Transverse colon (tissue), 4 donors: ENCODE measurements around the gene C11orf24.

Experiments used
- CTCF ChIP-seq, 5 experiments: fragments of 200-600 bp in 3 of 5; fragments of 450-650 bp in 2 of 5; sonication (generic) in 3 of 5; IDR thresholded peaks; 1 replicate in 2 of 5; 2 replicates in 3 of 5; pipeline ENCODE4 v1.5.1; 2016 to 2017; ENCODE audit warnings: antibody characterized with exemption in 5 of 5, inconsistent platforms in 3 of 5, mild to moderate bottlenecking in 2 of 5, moderate library complexity in 1 of 5
- EP300 ChIP-seq: sonication (generic); formaldehyde crosslinking; IDR thresholded peaks from one replicate; pipeline ENCODE4 v1.6.1; 2017; ENCODE audit warnings: antibody characterized with exemption, low read depth
- POLR2A ChIP-seq: fragments of 450-650 bp; IDR thresholded peaks from one replicate; pipeline ENCODE4 v1.6.1; 2016; ENCODE audit warnings: antibody characterized with exemption, mild to moderate bottlenecking, moderate library complexity
- POLR2AphosphoS5 ChIP-seq, 3 donors: sonication (generic); formaldehyde crosslinking; IDR thresholded peaks; one replicate each; pipeline ENCODE4 v1.6.1; 2016; ENCODE audit warnings: antibody characterized with exemption in 3 of 3

- no peak for TF ChIP-seq POLR2A
- TF ChIP-seq CTCF (IDR thresholded peaks at IDR 0.05), result no peak
- no peak for TF ChIP-seq EP300
- no peak for TF ChIP-seq POLR2AphosphoS5 (IDR thresholded peaks at IDR 0.05)
These were observed 37.9 kb upstream of the C11orf24 start for GRCh38 chr11:68309621-68310185.
